ENCODE data around the gene ZNF771.
"Not testable (repeated sequence)": the region's sequence is repeated elsewhere in the genome, so short reads cannot be mapped to it uniquely, and the experiment has no call there.

ZNF771 gene

DNA sequence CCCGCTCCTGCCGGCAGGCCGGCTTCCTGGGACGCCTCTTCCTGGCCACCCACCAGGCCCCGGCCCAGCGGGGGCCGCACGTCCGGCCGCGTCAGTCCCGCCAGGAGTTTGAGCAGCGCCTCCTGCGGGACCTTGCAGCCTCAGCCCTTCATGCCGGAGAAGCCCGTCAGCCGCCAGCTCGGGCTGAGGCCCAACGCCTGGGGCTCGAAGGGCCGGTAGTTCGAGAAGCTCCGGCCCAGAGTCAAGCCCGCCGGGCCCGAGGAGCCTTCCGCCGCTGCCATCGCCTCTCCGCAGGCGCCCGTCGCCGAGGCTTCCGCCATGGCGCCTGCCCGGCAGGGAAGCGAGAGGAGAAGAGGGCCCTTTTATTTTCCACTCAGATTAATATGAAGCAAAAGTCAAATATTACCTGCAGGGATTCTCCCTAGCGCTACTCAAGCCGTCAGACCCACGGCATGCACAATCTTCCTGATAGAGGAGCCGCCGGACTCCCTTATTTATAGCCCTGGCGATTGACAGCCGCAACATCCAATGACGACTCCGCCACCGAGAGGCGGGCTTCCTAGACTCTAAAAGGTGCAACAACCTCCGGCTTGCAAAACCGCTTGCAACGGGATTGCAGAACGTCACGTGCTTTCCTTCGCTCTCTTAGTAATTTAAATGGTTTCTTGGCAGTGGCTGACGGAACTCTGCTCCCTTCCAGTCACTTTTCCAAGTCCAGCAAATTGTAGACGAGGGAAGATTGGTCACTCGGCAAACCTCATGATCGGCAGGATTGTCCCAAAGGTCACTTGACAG is 38.2 kb downstream of the ZNF771 start, which contains the start of gene SEPHS2:
Gene SEPHS2 (minus strand): TSS at position 467 of the 795 bp plus-strand sequence. CDS start 147 bp downstream, at position 320.
- no peak for TF ChIP-seq ZNF274 (IDR thresholded peaks at IDR 0.05; ENCODE audit: low read depth, low read length)

DNA sequence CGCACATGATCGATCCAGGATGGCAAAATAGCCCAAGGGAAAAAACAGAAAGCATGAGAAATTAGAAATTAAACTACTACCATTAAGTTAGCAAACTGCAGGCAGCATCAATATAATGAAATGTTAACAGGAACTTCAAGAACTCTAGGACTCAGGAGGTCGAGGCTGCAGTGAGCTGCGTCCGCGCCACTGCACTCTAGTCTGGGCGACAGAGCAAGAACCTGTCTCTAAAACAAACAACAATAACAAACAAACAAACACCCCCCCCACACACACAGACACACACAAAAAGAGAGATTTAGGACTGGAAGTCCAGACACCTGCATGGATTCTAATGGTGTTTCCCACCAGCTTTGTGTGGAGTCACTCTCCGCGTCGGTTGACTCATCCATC is 38.8 kb downstream of the ZNF771 start:
- H3K4me3 ChIP-seq (ENCODE audit: low read length), result peak overlapping the region; percentile 83; the same call in 1 of the 2 replicates
- no peak for TF ChIP-seq ZNF274 (IDR thresholded peaks at IDR 0.05; ENCODE audit: low read depth, low read length)

More for the DNA sequence above, 38.2 kb downstream of the ZNF771 start, which contains the start of gene SEPHS2:
- peak within 1 kb of the TSS; percentile 83 for H3K4me3 ChIP-seq (ENCODE audit: low read length)

DNA sequence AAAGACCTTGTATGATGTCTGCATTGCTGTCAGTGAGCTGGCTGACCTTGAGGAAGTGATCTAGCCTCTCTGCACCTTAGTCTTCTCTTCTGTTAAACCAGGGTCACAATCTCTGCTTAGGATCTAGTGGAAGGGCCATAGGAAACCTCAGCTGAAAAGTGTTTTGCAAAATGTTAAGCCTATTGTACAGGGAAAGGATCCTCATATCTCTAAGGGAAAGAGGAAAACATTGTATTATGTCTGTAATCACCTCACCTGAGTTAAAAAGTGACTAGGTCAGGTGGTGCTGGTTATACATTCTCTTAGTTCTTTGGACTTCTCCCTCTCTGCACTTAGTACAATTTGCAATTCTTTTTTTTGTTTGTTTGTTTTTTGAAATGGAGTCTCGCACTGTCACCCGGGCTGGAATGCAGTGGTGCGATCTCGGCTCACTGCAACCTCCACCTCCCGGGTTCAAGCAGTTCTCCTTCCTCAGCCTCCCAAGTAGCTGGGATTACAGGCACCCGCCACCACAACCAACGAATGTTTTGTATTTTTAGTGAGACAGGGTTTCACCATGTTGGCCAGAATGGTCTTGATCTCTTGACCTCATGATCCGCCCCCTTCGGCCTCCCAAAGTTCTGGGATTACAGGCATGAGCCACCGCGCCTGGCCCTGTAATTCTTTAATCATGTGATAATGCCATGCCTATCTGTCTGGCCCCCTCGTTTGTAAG is 40.3 kb downstream of the ZNF771 start:
- TF ChIP-seq ZNF274 (IDR thresholded peaks at IDR 0.05; ENCODE audit: low read depth, low read length), result no peak
- no peak overlapping the region for H3K4me3 ChIP-seq (ENCODE audit: low read length)

DNA sequence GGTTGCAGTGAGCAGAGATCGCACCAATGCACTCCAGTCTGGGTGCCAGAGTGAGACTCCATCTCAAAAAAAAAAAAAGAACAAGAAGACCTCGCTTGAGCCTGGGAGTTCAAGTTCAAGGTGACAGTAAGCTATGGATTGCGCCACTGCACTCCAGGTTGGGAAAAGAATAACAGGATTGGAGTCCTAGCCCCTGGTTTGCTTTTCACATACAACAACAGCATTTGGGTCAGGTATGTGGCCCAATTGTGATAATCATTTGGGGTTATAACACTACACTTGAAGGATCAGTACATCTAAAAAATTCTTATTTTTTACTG is 41.7 kb downstream of the ZNF771 start:
- no peak for TF ChIP-seq ZNF274 (IDR thresholded peaks at IDR 0.05; ENCODE audit: low read depth, low read length)
- no peak overlapping the region for H3K4me3 ChIP-seq (ENCODE audit: low read length)

DNA sequence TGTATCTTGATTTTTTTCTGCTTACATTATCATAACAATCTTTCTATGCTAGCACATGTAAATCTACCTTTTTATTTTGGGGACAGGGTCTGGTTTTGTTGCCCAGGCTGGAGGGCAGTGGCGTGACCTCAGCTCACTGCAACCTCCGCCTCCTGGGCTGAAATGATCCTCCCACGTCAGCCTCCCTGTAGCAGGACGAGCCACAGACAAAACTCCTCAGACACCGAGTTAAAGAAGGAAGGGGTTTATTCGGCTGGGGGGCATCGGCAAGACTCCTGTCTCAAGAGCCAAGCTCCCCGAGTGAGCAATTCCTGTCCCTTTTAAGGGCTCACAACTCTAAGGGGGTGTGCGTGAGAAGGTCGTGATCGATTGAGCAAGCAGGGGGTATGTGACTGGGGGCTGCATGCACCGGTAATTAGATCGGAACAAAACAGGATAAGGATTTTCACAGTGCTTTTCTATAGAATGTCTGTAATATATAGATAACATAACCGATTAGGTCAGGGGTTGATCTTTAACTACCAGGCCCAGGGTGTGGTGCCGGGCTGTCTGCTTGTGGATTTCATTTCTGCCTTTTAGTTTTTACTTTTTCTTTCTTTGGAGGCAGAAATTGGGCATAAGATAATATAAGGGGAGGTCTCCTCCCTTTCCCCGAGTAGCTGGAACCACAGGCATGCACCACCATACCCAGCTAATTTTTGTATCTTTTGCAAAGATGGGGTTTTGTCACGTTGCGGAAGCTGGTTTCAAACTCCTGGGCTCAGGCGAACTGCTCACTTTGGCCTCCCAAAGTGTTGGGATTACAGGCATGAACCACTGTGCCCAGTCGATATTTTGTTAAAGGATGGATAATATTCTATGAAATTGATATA is 45.5 kb downstream of the ZNF771 start:
- not testable (repeated sequence) for H3K4me3 ChIP-seq (ENCODE audit: low read length)

DNA sequence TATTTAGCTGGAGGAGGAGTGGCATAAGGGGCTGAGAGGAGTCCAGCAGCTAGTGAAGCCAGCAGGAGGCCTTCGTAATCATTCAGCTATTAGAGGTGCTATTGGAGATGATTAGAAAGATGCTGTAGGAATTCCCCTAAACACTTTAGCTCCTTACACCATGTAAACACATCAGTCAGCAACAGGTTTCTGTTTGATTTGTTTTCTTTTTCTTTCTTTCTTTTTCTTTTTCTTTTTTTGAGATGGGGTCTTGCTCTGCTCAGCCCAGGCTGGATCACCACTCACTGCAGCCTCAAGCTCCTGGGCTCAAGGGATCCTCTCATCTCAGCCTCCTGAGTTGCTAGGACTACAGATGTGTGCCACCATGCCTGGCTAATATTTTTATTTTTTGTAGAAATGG is 48.9 kb downstream of the ZNF771 start:
- H3K4me3 ChIP-seq (ENCODE audit: low read length), result no peak overlapping the region

DNA sequence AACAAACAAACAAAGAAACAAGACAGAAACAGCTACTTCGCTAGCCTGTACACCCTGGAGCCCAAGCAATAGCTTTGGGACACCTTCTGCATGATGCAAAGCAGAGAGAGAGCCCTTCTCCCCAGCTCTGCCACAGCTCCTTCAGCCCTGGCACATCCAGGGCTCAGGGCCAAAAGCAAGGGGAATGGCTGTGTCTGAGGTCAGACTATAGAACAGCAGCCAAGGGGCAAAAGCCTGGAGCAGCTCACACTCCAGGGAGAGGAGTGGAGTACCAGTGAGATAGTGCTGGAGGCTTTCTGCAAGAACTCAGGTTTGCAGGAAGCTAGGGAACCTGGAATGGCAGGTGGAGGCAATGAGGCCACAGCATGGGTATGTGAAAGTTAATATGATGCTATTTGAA is 49.9 kb downstream of the ZNF771 start:
- no peak for TF ChIP-seq ZNF274 (IDR thresholded peaks at IDR 0.05; ENCODE audit: low read depth, low read length)
- H3K4me3 ChIP-seq (ENCODE audit: low read length), result no peak overlapping the region; the same call in 1 of the 2 replicates

More for the DNA sequence above, 48.9 kb downstream of the ZNF771 start:
- no peak for TF ChIP-seq ZNF274 (IDR thresholded peaks at IDR 0.05; ENCODE audit: low read depth, low read length)

DNA sequence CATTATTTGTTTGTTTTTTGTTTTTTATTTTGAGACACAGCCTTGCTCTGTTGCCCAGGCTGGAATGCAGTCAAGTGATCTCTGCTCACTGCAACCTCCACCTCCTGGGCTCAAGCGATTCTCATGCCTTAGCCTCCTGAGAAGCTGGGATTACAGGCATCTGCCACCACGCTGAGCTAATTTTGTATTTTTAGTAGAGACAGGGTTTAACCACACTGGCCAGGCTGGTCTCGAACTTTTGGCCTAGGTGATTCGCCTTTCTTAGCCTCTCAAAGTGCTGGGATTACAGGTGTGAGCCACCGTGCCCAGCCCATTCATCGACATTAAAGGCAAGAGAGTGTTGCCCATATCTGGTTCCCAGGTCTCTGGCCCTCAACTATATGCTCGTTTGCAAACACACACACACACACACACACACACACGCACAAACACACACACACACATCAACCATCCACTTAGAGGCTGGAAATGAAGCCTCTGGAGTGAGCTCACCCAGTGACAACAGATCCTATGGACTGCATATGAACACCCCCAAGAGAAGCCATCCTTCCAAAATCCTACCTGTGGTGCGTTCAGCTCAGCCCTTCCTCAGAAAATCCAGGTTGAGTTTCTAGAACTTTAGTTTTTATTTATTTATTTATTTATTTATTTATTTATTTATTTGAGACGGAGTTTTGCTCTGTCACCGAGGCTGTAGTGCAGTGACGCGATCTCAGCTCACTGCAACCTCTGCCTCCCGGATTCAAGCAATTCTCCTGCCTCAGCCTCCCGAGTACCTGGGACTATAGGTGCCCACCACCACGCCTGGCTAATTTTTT is 50.5 kb downstream of the ZNF771 start:
- peak overlapping the region; percentile 43; the same call in 1 of the 2 replicates for H3K4me3 ChIP-seq (ENCODE audit: low read length)
- TF ChIP-seq ZNF274 (IDR thresholded peaks at IDR 0.05; ENCODE audit: low read depth, low read length), result no peak

DNA sequence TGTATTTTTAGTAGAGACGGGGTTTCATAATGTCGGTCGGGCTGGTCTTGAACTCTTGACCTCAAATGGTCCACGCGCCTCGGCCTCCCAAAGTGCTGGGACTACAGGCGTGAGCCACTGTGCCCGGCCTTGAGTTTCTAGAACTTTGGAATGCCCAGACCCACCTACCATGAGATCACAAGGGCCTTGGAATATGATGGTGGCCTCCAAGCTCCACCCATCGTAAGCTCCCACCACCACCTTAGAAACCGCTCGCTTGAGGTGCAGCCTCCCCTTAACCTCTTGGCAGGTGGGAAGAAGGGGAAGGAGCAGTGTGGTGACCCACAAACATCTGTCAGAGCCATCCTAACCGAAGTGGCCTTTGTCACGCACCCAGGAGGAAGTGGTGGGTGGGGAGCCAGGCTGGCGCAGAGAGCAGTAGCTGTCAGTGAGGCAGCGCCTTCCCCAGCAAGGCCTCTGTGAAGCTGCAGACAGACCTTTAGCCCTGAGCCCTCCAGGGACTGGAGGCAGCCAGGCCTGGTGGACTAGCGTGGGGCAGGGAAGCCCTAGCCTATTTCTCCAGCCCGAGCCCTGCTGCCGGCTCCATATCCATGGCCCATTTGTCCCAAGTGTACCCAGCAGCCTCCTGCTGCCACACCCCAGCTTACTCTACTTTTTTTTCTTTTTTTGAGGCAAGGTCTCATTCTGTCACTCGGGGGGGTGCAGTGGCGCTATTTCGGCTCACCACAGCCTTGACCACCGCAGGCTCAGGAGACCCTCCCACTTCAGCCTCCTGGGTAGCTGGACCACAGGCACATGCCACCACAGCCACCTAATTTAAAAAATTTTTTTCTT is 51.4 kb downstream of the ZNF771 start:
- TF ChIP-seq ZNF274 (IDR thresholded peaks at IDR 0.05; ENCODE audit: low read depth, low read length), result no peak
- H3K4me3 ChIP-seq (ENCODE audit: low read length), result peak overlapping the region; percentile 15; the same call in 1 of the 2 replicates

DNA sequence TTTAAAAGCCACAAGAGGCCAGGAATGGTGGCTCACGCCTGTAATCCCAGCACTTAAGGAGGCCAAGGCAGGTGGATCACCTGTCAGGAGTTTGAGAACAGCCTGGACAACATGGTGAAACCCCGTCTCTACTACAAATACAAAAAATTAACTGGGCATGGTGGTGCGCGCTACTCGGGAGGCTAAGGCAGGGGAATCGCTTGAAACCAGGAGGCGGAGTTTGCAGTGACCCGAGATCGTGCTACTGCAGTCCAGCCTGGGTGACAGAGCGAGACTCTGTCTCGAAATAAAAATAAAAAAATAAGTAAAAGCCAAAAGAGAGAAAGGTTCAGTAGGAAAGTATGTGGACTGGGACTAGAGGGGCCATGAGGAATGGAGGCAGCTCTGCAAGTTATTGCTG is 52.0 kb downstream of the ZNF771 start:
- TF ChIP-seq ZNF274 (IDR thresholded peaks at IDR 0.05; ENCODE audit: low read depth, low read length), result no peak
- peak overlapping the region; percentile 15; the same call in 1 of the 2 replicates for H3K4me3 ChIP-seq (ENCODE audit: low read length)

DNA sequence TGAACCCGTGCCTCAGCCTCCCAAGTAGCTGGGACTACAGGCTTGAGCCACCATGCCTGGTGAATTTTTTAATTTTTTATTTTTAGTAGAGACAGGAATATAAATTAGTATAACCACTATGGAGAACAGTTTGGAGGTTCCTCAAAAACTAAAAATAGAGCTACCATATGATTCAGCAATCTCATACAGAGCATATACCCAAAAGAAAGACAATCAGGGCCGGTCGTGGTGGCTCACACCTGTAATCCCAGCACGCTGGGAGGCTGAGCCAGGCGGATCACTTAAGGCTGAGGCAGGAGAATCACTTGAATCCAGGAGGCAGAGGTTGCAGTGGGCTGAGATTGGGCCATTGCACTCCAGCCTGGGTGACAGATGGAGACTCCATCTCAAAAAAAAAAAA is 54.0 kb downstream of the ZNF771 start:
- H3K4me3 ChIP-seq (ENCODE audit: low read length), result not testable (repeated sequence)

DNA sequence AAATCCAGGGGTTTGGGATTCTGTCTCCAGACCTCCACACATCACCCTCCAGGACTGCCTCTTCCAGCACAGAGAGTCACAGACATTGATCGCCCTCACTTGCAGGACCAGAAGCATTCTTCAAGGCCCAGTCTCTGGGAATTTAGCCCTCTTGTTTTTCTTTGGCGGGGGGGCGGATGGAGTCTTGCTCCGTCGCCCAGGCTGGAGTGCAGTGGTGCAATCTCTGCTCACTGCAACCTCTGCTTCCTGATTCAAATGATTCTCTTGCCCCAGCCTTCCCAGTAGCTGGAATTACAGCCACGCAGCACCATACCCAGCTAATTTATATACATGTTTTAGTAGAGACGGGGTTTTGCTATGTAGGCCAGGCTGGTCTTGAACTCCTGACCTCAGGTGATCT is 56.7 kb downstream of the ZNF771 start:
- H3K4me3 ChIP-seq (ENCODE audit: low read length), result no peak overlapping the region
- TF ChIP-seq ZNF274 (IDR thresholded peaks at IDR 0.05; ENCODE audit: low read depth, low read length), result no peak

Data from GM08714 (cell line).